Esophagus squamous epithelium (tissue), 4 donors: ENCODE data around the gene KPNA6.

Experiments
- CTCF ChIP-seq, 6 experiments: fragments of 450-650 bp in 4 of 6; fragments of 200-600 bp in 2 of 6; sonication (generic) in 2 of 6; IDR thresholded peaks; one replicate each; pipeline ENCODE4 v1.5.1; 2016 to 2019; ENCODE audit warnings: antibody characterized with exemption in 6 of 6, mild to moderate bottlenecking in 4 of 6, moderate library complexity in 4 of 6
- POLR2A ChIP-seq, 4 donors: fragments of 450-650 bp; IDR thresholded peaks; one replicate each; pipeline ENCODE4 v1.6.1; 2017; ENCODE audit warnings: antibody characterized with exemption in 4 of 4, mild to moderate bottlenecking in 4 of 4, moderate library complexity in 3 of 4

DNA sequence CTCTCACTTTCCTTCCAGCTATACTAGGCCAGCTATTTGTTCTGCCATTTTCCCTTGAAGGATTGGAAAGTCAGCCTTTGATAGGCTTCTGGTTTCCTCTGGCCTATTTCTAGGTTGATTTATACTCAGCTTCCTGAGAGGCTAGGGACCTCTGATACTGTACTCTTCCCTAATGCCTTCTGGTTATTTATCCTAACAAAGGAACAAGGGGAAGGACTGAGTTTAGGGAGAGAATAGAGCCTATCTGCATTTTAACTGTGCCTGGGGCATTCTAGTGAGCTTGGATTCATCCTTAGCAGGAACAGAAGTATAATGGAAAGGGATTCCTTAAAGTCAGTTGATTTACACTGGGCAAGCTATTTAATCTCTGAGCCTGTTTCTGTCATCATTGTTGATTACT lies 46.9 kb upstream of the KPNA6 start:
- TF ChIP-seq CTCF (IDR thresholded peaks at IDR 0.05) (no peak), POLR2A (IDR thresholded peaks at IDR 0.05) (no peak)
